GM12801 (cell line): Measurements from ENCODE around the gene AGBL1.

Source experiments
- CTCF ChIP-seq: IDR thresholded peaks from one replicate; pipeline ENCODE4 v1.5.1; 2011; ENCODE audit warnings: control low read depth; ENCODE audit not compliant: insufficient read length; ENCODE audit errors: extremely low read depth

The AGBL1 gene

DNA sequence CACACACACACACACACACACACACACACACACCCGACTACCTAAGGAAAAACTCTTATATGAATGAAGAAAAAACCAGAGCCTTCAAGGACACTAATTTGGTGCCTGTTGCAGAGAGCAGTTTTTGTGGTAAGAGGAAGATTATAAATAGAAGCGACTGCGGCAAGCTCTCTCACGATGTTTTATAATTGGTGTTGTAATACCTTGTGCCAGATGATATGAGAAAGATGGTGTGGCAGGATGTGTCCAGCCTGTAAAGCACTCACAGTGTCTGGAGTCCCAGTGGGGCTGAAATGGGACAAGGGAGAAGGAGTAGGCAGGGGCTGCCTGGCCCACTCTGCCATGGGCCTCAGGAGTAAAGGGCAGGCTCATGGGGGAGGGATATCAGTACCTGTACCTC lies 839.9 kb downstream of the AGBL1 start:
- TF ChIP-seq CTCF = no peak

DNA sequence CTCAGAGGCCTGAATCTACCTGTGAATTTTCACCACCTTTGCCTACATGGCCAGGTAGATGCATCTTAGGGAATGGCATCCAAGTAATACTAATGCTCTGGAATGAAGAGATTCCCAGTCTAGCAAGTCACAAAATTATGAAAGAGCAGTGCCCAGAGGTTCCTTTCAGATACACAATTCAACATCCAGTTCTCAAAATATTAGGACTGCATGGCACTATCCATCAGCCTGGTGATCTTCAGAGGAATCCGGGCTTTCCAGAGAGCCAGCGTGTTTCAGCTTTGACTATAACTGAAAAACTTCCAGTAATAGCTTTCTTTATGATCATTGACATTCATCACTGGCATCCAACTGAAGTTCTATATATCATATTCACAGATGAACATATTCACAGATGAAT lies 849.8 kb downstream of the AGBL1 start:
- TF ChIP-seq CTCF = no peak

DNA sequence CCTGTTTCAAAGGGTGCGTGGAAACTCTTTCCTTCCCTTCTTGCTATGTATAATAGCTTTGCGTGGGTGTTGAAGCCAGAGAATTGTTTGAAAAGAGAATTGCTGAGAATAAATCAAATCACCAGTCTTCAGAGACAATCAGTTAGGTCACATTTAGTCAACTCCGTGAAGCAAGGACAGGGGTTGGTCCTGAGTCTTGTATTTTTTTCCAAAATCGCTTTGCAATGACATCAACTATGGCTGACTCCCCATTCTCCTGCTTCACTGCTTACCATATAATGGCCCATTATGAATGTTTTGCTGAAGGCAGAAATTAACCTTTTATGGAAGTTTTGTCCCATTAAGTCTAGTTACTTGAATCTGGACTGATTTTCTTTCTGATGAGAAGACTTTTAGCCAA lies 852.8 kb downstream of the AGBL1 start:
- TF ChIP-seq CTCF = no peak

- TF ChIP-seq CTCF = no peak
Observed at GRCh38 chr15:86935841-86936240, 856.2 kb downstream of the AGBL1 start.

DNA sequence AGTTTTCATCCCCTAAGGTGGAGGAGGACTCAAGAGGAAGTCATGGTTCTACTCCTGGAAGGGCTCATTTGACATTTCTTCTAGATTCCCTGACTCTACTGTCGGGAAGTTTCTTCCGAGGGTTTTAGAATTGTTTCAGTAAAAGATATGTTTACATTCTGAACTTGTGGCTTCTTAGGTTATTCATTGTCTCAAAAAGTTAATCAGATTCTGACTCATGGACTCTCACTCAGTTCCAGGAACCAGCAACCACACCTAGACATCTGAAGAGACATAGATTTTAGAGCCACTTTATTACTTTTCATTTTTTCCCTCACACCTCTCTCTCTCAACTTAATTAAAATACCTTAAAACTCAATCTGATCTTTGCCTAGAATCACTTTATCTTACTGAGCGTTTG lies 862.6 kb downstream of the AGBL1 start:
- TF ChIP-seq CTCF = no peak

- no peak for TF ChIP-seq CTCF
Observed at GRCh38 chr15:86948719-86949118, 869.0 kb downstream of the AGBL1 start.

DNA sequence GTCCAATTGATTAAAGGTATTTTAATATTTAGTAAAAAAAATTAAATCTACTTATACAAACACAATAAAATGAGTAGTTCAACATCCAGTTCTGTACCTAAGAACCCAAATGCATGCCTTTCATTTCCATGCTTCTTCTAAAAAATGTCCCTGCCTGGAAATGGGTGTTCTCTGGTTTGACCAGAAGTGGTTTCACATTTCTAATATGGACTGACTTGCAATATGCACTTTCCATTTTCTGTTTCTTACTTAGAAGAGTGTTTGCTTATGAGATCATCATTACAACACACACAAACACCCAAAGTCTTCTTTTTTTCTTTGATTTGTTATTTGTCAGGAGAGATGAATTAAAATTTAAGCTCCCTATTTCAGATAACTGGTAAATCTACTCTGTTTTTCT lies 879.6 kb downstream of the AGBL1 start:
- TF ChIP-seq CTCF = no peak

- TF ChIP-seq CTCF = no peak
Observed at GRCh38 chr15:86961669-86962068, 882.0 kb downstream of the AGBL1 start.
